Suprapubic skin (tissue), 4 donors: Measurements from ENCODE around the gene MYL3. TPM values are rescaled to one million over a fixed set of nuclear protein-coding genes. Genes with fewer than 3 reads are reported as not detected.

Source experiments
- DNase-seq, 2 donors: peaks; one replicate each; pipeline ENCODE4 v3.0.0-alpha.2; 2019; ENCODE audit warnings: low spot score in 2 of 2
- H3K27ac ChIP-seq: fragments of 200-600 bp; sonication (generic); one replicate; pipeline ENCODE4 v1.5.1; 2019
- H3K27me3 ChIP-seq: fragments of 200-600 bp; sonication (generic); one replicate; pipeline ENCODE4 v1.5.1; 2019
- H3K36me3 ChIP-seq: fragments of 200-600 bp; sonication (generic); one replicate; pipeline ENCODE4 v1.5.1; 2019
- H3K4me1 ChIP-seq: fragments of 200-600 bp; sonication (generic); one replicate; pipeline ENCODE4 v1.5.1; 2019
- H3K4me3 ChIP-seq: fragments of 200-600 bp; sonication (generic); one replicate; pipeline ENCODE4 v1.5.1; 2019; ENCODE audit warnings: mild to moderate bottlenecking
- H3K9me3 ChIP-seq: fragments of 200-600 bp; sonication (generic); one replicate; pipeline ENCODE4 v1.5.1; 2019
- CTCF ChIP-seq, 2 donors: fragments of 200-600 bp in 1 of 2; fragments of 450-650 bp in 1 of 2; sonication (generic) in 1 of 2; IDR thresholded peaks; one replicate each; pipeline ENCODE4 v1.5.1; 2016 to 2019; ENCODE audit warnings: antibody characterized with exemption in 2 of 2, mild to moderate bottlenecking in 1 of 2, moderate library complexity in 1 of 2
- EP300 ChIP-seq: sonication (generic); formaldehyde crosslinking; IDR thresholded peaks from one replicate; pipeline ENCODE4 v1.6.1; 2017; ENCODE audit warnings: antibody characterized with exemption
- POLR2A ChIP-seq, 2 donors: fragments of 450-650 bp; IDR thresholded peaks; one replicate each; pipeline ENCODE4 v1.6.1; 2017; ENCODE audit warnings: antibody characterized with exemption in 2 of 2, mild to moderate bottlenecking in 2 of 2, moderate library complexity in 2 of 2
- POLR2AphosphoS5 ChIP-seq, 3 donors: sonication (generic); formaldehyde crosslinking; IDR thresholded peaks; one replicate each; pipeline ENCODE4 v1.6.1; 2017; ENCODE audit warnings: antibody characterized with exemption in 3 of 3
- WGBS: methylation state at CpG from one replicate; pipeline ENCODE4 v1.1.5; 2018; 5-methylcytosine and 5-hydroxymethylcytosine counted together
- total RNA-seq, 4 donors: library from RNA; depleted of rRNA; stranded (reverse); fragments of >200 nt; gene quantifications; one replicate each; pipeline ENCODE4 v1.1.0, GENCODE V29; 2016

The MYL3 gene
- total RNA-seq, 4 donors from 2014 or later = 1.4 TPM; not detected in 3

- peak in 1 of 2 donors; percentile 82 for DNase-seq
Observed at GRCh38 chr3:46865031-46865507, 1.8 kb upstream of the MYL3 start.

GRCh38 chr3:46864061-46864881, 1.0 kb upstream of the MYL3 start:
- H3K9me3 ChIP-seq = no peaks in the 10 kb centered on the region
- no peak overlapping the region for H3K4me3 ChIP-seq
- H3K27me3 ChIP-seq = no peaks in the 10 kb centered on the region
- no peak overlapping the region for H3K27ac ChIP-seq
- 85% methylated on average over 8 of the region's 10 CpGs for WGBS
- peaks cover 42% of the 10 kb centered on the region for H3K4me1 ChIP-seq
- H3K36me3 ChIP-seq = no peaks in the 10 kb centered on the region
- no peak for TF ChIP-seq CTCF (IDR thresholded peaks at IDR 0.05)
- DNase-seq = peak; percentile 59 to 77

More at GRCh38 chr3:46865031-46865507, 1.8 kb upstream of the MYL3 start:
- peaks cover 43% of the 10 kb centered on the region for H3K4me1 ChIP-seq
- no peaks in the 10 kb centered on the region for H3K9me3 ChIP-seq
- WGBS = 46% methylated on average over 11 of the region's 12 CpGs
- H3K27ac ChIP-seq = no peak overlapping the region
- no peak overlapping the region for H3K4me3 ChIP-seq
- TF ChIP-seq POLR2A (IDR thresholded peaks at IDR 0.05) = no peak
- no peak for TF ChIP-seq CTCF (IDR thresholded peaks at IDR 0.05)
- no peak for TF ChIP-seq POLR2AphosphoS5 (IDR thresholded peaks at IDR 0.05)
- TF ChIP-seq EP300 = no peak
- no peaks in the 10 kb centered on the region for H3K36me3 ChIP-seq
- no peaks in the 10 kb centered on the region for H3K27me3 ChIP-seq

- WGBS = 82% methylated on average over 7 of the region's 7 CpGs
Observed at GRCh38 chr3:46862369-46863025, 747 bp downstream of the MYL3 start.

DNA sequence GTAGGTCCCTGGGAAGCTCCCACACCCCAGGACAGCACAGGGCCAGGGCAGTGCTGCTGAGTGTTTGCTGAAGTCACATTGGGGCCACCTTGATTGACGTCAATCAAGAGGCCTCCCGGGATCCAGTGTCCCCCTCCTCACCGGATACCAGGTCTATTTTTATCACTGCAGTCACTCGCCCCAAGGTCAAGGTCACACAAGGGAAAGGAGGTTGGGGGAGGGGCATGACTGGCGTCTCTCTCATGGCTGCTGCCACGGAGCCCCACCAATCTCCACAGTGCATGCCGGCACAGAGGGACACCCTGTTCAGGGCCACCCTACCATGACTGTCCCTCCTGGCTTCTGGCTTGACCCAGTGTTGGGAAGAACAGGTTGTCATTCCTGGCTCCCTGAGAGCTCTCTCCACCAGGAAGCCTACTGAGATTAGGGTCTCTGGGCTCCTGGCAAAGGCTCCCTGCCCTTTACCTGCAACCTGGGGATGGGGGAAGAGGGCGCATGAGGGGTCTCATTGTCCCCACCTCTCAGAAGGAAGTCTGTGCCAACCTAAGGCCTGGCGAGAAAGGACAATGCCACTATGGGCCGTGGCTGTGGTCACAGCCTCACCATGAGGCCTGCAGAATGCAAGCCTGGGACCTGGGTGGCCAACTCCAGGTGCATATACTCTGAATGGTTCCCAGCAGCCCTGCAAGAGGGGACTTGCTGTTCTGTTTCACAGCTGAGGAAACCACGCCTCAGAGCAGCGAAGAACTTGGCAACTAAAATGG, 1.5 kb downstream of the MYL3 start:
- H3K4me3 ChIP-seq = no peak overlapping the region
- no peaks in the 10 kb centered on the region for H3K9me3 ChIP-seq
- H3K27me3 ChIP-seq = no peaks in the 10 kb centered on the region
- no peak for TF ChIP-seq POLR2A (IDR thresholded peaks at IDR 0.05)
- TF ChIP-seq CTCF (IDR thresholded peaks at IDR 0.05) = no peak
- TF ChIP-seq EP300 = no peak
- TF ChIP-seq POLR2AphosphoS5 (IDR thresholded peaks at IDR 0.05) = no peak
- no peak overlapping the region for H3K27ac ChIP-seq
- H3K4me1 ChIP-seq = peaks cover 17% of the 10 kb centered on the region
- no peaks in the 10 kb centered on the region for H3K36me3 ChIP-seq
- peak; percentile 47 to 58 for DNase-seq
- 74% methylated on average over 9 of the region's 12 CpGs for WGBS

More at GRCh38 chr3:46862369-46863025, 747 bp downstream of the MYL3 start:
- DNase-seq = peak; percentile 44 to 63
- no peaks in the 10 kb centered on the region for H3K36me3 ChIP-seq
- H3K27me3 ChIP-seq = no peaks in the 10 kb centered on the region
- H3K4me3 ChIP-seq = no peak overlapping the region
- no peak overlapping the region for H3K27ac ChIP-seq
- no peak for TF ChIP-seq EP300
- no peak for TF ChIP-seq CTCF (IDR thresholded peaks at IDR 0.05)
- no peak for TF ChIP-seq POLR2AphosphoS5 (IDR thresholded peaks at IDR 0.05)
- TF ChIP-seq POLR2A (IDR thresholded peaks at IDR 0.05) = no peak
- H3K9me3 ChIP-seq = no peaks in the 10 kb centered on the region
- H3K4me1 ChIP-seq = peaks cover 24% of the 10 kb centered on the region
